T-cell (primary cell): ENCODE results near the gene EVI5L. TPM values are rescaled to one million over a fixed set of nuclear protein-coding genes. Genes with fewer than 3 reads are reported as not detected.

Source experiments
- ATAC-seq, 4 experiments: fragments of 200-7000 bp in 3 of 4; fragments of 150-1000 bp in 1 of 4; cut with Tn5 transposase; replicated peaks in 1 of 4; 1 replicate in 3 of 4; 2 replicates in 1 of 4; pipeline ENCODE4 v1.10.0; 2021; ENCODE audit warnings: moderate library complexity in 3 of 4, mild to moderate bottlenecking in 2 of 4, moderate number of reproducible peaks in 1 of 4
- CTCF ChIA-PET, 2 donors: fragments of 300-600 bp; sonication (Branson Sonifier 250); formaldehyde crosslinking; loops; one replicate each; lab custom pipeline; 2022; ENCODE audit warnings: antibody characterized with exemption in 2 of 2; lab: Charles Lee
- POLR2A ChIA-PET, 2 donors: fragments of 300-600 bp; sonication (Branson Sonifier 250); formaldehyde crosslinking; loops; one replicate each; lab custom pipeline; 2022; ENCODE audit warnings: antibody characterized with exemption in 2 of 2; lab: Charles Lee
- DNase-seq, 35 experiments: peaks; one replicate each; pipeline versions ENCODE4 v3.0.0 to v3.0.0-alpha.2; 2013 to 2023
- H3K27ac ChIP-seq: one replicate; pipeline ENCODE4 v1.5.1; 2013; ENCODE audit warnings: low read length
- H3K27me3 ChIP-seq, 2 experiments: replicated peaks in 1 of 2; 1 replicate in 1 of 2; 2 replicates in 1 of 2; pipeline versions ENCODE4 v1.6.1 to v1.7.0; 2013; ENCODE audit warnings: low read length in 1 of 2, mixed read lengths in 1 of 2; ENCODE audit not compliant: control insufficient read depth in 2 of 2, insufficient read depth in 2 of 2; ENCODE audit errors: extremely low read depth in 1 of 2
- H3K36me3 ChIP-seq, 2 donors: 1 replicate in 1 of 2; 2 replicates in 1 of 2; pipeline versions ENCODE4 v1.6.1 to v1.7.0; 2013; ENCODE audit warnings: low read length in 1 of 2; ENCODE audit not compliant: control insufficient read depth in 2 of 2, insufficient read depth in 1 of 2; ENCODE audit errors: extremely low read depth in 1 of 2
- H3K4me1 ChIP-seq, 2 experiments: 1 replicate in 1 of 2; 2 replicates in 1 of 2; pipeline versions ENCODE4 v1.6.1 to v1.7.0; 2013; ENCODE audit warnings: low read length in 2 of 2, mixed read lengths in 1 of 2; ENCODE audit not compliant: insufficient read depth in 2 of 2, control insufficient read depth in 1 of 2; ENCODE audit errors: extremely low read depth in 1 of 2
- H3K4me3 ChIP-seq, 2 donors: 1 replicate in 1 of 2; 2 replicates in 1 of 2; pipeline versions ENCODE4 v1.5.1 to v1.7.0; 2013; ENCODE audit warnings: mild to moderate bottlenecking in 2 of 2, low read length in 1 of 2, moderate library complexity in 1 of 2; ENCODE audit not compliant: control insufficient read depth in 1 of 2; ENCODE audit errors: extremely low read depth in 1 of 2
- H3K9me3 ChIP-seq: 2 replicates; pipeline ENCODE4 v1.7.0; 2013
- H3K27ac Mint-ChIP-seq, 2 donors: one replicate each; pipeline ENCODE4 v1.8.0; 2020 to 2021; ENCODE audit warnings: mild to moderate bottlenecking in 2 of 2, mixed read lengths in 2 of 2
- H3K27me3 Mint-ChIP-seq, 2 donors: one replicate each; pipeline ENCODE4 v1.8.0; 2021 to 2022; ENCODE audit warnings: mixed read lengths in 2 of 2
- H3K36me3 Mint-ChIP-seq: one replicate; pipeline ENCODE4 v1.8.0; 2021; ENCODE audit warnings: mixed read lengths
- H3K4me1 Mint-ChIP-seq, 3 donors: one replicate each; pipeline ENCODE4 v1.8.0; 2020 to 2022; ENCODE audit warnings: mixed read lengths in 3 of 3, mild to moderate bottlenecking in 1 of 3
- H3K4me3 Mint-ChIP-seq, 3 donors: one replicate each; pipeline ENCODE4 v1.8.0; 2020 to 2022; ENCODE audit warnings: mild to moderate bottlenecking in 3 of 3, mixed read lengths in 3 of 3, moderate library complexity in 3 of 3
- H3K9me3 Mint-ChIP-seq, 3 donors: one replicate each; pipeline ENCODE4 v1.8.0; 2020 to 2022; ENCODE audit warnings: mixed read lengths in 3 of 3
- WGBS: methylation state at CpG from one replicate; pipeline ENCODE4 v1.1.5; 2013; ENCODE audit warnings: missing lambda C conversion rate; ENCODE audit not compliant: insufficient coverage; 5-methylcytosine and 5-hydroxymethylcytosine counted together
- total RNA-seq, 35 experiments: library from RNA in 6 of 35; stranded (reverse) in 6 of 35; fragments of 120-200 nt in 1 of 35; gene quantifications; one replicate each; pipeline versions ENCODE4 v1.2.1 to v1.2.4 and lab custom pipeline; 2013 to 2026

The EVI5L gene
- total RNA-seq, 5 donors from 2014 or later (not counting 1 experiment from before 2014, with no cell fraction given), result 9.6 to 15.1 (median 13.7) TPM

DNA sequence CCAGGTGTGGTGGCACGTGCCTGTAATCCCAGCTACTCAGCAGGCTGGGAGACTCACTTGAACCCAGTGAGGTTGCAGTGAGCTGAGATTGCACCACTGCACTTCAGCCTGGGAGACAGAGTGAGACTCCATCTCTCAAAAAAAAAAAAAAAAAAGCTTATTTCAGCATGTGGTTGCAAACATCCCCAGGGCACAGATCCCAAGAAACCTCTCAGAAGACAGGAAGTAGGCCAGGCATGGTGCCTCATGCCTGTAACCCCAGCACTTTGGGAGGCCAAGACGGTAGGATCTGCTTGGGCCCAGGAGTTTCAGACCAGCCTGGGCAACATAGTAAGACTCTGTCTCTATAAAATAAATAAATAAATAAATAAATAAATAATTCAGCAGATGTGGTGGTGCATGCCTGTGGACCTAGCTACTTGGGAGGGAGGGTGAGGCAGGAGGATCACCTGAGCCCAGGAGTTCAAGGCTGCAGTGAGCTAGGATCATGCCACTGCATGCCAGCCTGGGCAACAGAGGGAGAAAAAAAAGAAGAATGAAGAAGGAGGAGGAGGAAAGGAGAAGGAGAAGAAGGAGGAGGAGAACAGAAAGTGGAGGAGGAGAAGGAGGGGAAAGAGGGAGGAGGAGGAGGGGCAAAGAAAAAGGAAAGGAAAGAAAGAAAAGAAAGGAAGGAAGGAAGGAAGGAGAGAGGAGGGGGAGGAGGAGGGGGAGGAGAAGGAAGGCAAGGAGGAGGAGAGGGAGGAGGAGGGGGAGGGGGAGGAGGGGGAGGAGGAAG is 54.0 kb downstream of the EVI5L start:
- peaks cover 0 to 15% of the 10 kb centered on the region in 2 donors for H3K27me3 Mint-ChIP-seq
- H3K4me3 ChIP-seq, result no peak overlapping the region
- ChIA-PET CTCF (interaction anchor here in 1 of 2 donors (0.6 kb wide), 1 partner anchor 14 kb away, joined by 3 read pairs; no protein-coding TSS in a partner anchor), POLR2A (interaction anchor here in 1 of 2 donors (0.6 kb wide), 1 partner anchor 51 kb away, joined by 3 read pairs; no protein-coding TSS in a partner anchor)
- no peaks in the 10 kb centered on the region for H3K36me3 ChIP-seq
- no peaks in the 10 kb centered on the region for H3K9me3 Mint-ChIP-seq
- H3K27ac ChIP-seq, result no peak overlapping the region
- DNase-seq (no peak), ATAC-seq (no peak)
- no CpG with 5 or more reads among the region's 2 CpGs for WGBS
- peaks cover 0 to 3% (median 0%) of the 10 kb centered on the region in 3 donors for H3K4me1 Mint-ChIP-seq
- peaks cover 2 to 34% of the 10 kb centered on the region in 2 experiments for H3K27me3 ChIP-seq
- H3K36me3 Mint-ChIP-seq, result no peaks in the 10 kb centered on the region
- no peak overlapping the region for H3K27ac Mint-ChIP-seq
- no peaks in the 10 kb centered on the region for H3K9me3 ChIP-seq
- peaks cover 2 to 6% of the 10 kb centered on the region in 2 experiments for H3K4me1 ChIP-seq
- no peak overlapping the region for H3K4me3 Mint-ChIP-seq

DNA sequence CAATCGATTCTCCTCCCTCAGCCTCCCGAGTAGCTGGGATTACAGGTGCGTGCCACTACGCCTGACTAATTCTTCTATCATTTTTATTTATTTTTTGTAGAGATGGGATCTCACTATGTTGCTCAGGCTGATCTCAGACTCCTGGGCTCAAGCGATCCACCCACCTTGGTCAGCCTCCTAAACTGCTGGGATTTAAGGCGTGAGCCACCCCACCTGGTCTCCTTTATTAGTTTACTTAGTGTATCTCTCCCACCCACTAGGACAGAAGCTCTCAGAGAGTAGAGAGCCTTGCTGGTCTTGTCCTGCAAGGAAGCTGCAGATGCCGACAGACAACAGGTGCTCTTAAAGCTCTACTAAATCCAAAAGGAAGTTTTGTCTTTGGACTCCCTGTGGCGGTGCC is 55.8 kb downstream of the EVI5L start:
- H3K9me3 Mint-ChIP-seq, result no peaks in the 10 kb centered on the region
- H3K4me1 Mint-ChIP-seq, result peaks cover 0 to 3% (median 0%) of the 10 kb centered on the region in 3 donors
- no peak overlapping the region for H3K4me3 Mint-ChIP-seq
- H3K27me3 ChIP-seq, result peaks cover 2 to 38% of the 10 kb centered on the region in 2 experiments
- peaks cover 2 to 6% of the 10 kb centered on the region in 2 experiments for H3K4me1 ChIP-seq
- ChIA-PET CTCF (no interaction called here), POLR2A (no interaction called here)
- peaks cover 0 to 19% of the 10 kb centered on the region in 2 donors for H3K27me3 Mint-ChIP-seq
- WGBS, result 79% methylated on average over 3 of the region's 8 CpGs
- H3K36me3 ChIP-seq, result no peaks in the 10 kb centered on the region
- no peak overlapping the region for H3K4me3 ChIP-seq
- H3K36me3 Mint-ChIP-seq, result no peaks in the 10 kb centered on the region
- H3K27ac ChIP-seq, result no peak overlapping the region
- no peak overlapping the region for H3K27ac Mint-ChIP-seq
- H3K9me3 ChIP-seq, result no peaks in the 10 kb centered on the region
- DNase-seq (no peak), ATAC-seq (no peak)

DNA sequence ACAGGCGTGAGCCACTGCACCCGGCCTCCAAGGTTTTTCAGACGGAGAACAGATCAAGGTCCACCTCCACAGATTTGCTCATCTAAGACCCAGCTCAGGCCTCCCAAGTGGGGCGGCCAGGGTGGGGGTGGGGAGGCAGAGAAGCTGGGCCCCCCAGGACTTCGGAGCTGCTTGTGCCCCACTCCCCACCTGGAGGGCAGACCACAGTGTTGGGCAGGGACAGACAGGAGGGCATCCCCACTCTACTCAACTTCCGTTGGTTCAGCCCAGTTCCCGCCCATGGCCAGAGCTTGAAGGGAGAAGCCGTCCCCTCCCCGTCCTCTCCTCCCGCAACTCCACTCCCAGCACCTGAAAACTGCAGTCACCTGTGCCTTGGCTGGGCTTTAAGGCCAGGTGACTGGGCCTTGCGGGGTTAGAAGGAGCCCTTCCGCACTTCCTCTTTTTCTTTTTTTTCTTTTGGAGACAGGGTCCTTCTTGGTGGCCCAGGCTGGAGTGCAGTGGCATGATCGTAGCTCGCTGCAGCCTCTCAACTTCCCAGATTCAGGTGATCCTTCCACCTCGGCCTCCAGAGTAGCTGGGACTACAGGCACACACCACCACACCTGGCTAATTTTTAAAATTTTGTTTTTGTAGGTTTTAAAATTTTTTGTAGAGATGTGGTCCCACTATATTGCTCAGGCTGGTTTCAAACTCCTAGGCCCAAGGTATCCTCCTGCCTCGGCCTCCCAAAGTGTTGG is 57.6 kb downstream of the EVI5L start:
- CTCF ChIA-PET, result interaction anchor here in 1 of 2 donors (0.6 kb wide), 1 partner anchor 25 kb away, joined by 4 read pairs; no protein-coding TSS in a partner anchor

DNA sequence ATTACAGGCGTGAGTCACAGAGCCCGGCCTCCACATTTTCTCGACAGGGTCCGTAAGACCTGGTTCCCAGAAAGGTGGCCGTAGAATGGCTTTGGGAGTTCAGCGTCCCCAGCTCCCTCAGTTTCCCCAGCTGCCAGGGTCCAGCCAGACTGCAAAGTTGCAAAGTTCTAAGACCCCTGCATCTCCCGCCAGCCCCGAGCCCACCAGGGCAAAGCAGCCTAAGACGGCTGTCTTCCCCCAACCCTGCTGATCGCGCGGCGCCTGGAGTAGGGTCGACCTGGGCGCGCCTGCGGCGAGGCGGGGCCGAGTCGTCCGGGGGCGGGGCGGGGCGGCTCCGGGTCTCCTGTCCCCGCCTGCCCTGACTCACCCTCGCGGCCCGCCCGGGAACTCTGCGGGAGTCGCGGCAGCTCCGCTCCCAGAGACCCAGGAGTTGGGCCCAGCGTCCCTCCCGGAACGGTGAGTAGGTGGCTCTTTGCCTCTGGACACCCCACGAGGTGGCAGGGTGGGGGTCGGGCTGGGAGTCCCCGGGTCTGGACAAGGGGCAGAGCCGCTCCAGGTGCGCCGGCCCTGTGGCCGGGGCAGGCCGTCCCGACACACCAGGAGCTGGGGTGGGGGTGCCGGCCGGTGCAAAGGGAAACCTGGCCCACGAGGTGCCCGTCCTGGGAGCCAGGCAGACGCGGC is 58.3 kb downstream of the EVI5L start, which contains the start of gene LRRC8E:
LRRC8E (plus strand) TSS at position 366 of the 681 bp plus-strand sequence. CDS start 7,094 bp downstream, outside the sequence.
- H3K4me1 ChIP-seq, result peaks cover 2 to 6% of the 10 kb centered on the region in 2 experiments
- Mint-ChIP-seq H3K36me3 (no peaks in the 10 kb centered on the region), H3K27ac (no peak within 1 kb of the TSS), H3K4me3 (no peak within 1 kb of the TSS), H3K9me3 (no peaks in the 10 kb centered on the region), H3K4me1 (peaks cover 0 to 3% (median 0%) of the 10 kb centered on the region in 3 donors), H3K27me3 (peaks cover 0 to 25% of the 10 kb centered on the region in 2 donors)
- H3K36me3 ChIP-seq, result no peaks in the 10 kb centered on the region
- H3K9me3 ChIP-seq, result no peaks in the 10 kb centered on the region
- CTCF ChIA-PET, result no interaction called here
- ATAC-seq (peak; percentile 73 to 83 (median 80)), DNase-seq (peak in 2 of 35 experiments; percentile 28 to 35)
- POLR2A ChIA-PET, result no interaction called here
- H3K27ac ChIP-seq, result no peak within 1 kb of the TSS
- WGBS, result 18% methylated on average over 42 of the region's 53 CpGs
- H3K27me3 ChIP-seq, result peaks cover 4 to 54% of the 10 kb centered on the region in 2 experiments
- H3K4me3 ChIP-seq, result no peak within 1 kb of the TSS

More for the DNA sequence above, 57.6 kb downstream of the EVI5L start:
- Mint-ChIP-seq H3K4me3 (no peak overlapping the region), H3K27ac (no peak overlapping the region), H3K9me3 (no peaks in the 10 kb centered on the region), H3K27me3 (peaks cover 0 to 25% of the 10 kb centered on the region in 2 donors), H3K36me3 (no peaks in the 10 kb centered on the region), H3K4me1 (peaks cover 0 to 3% (median 0%) of the 10 kb centered on the region in 3 donors)
- POLR2A ChIA-PET, result interaction anchor here in 1 of 2 donors (0.6 kb wide), 1 partner anchor 19 kb away, joined by 5 read pairs; no protein-coding TSS in a partner anchor
- no peak overlapping the region for H3K4me3 ChIP-seq
- DNase-seq (no peak), ATAC-seq (no peak)
- peaks cover 2 to 6% of the 10 kb centered on the region in 2 experiments for H3K4me1 ChIP-seq
- H3K36me3 ChIP-seq, result no peaks in the 10 kb centered on the region
- no peak overlapping the region for H3K27ac ChIP-seq
- 66% methylated on average over 7 of the region's 16 CpGs for WGBS
- no peaks in the 10 kb centered on the region for H3K9me3 ChIP-seq
- peaks cover 4 to 48% of the 10 kb centered on the region in 2 experiments for H3K27me3 ChIP-seq

DNA sequence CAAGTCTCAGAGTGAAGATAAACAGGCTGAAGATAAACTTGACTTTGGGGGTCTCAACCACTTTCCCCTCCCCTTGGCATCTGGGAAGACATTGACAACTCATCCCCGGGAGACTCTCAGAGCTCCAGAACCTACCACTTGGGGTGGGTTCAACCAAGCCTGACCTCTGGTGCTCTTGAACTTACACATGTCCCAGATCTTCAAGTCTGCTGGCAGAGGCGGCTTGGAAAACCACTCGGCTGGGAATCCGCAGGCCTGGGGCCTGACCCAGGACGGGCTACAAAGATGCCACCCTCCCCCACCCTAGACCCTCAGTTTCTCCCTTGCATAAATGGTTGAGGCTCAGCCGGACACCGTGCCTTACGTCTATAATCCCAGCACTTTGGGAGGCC is 58.8 kb downstream of the EVI5L start:
- peaks cover 4 to 60% of the 10 kb centered on the region in 2 experiments for H3K27me3 ChIP-seq
- 77% methylated on average over 8 of the region's 8 CpGs for WGBS
- Mint-ChIP-seq H3K4me1 (peaks cover 0 to 3% (median 0%) of the 10 kb centered on the region in 3 donors), H3K27me3 (peaks cover 0 to 27% of the 10 kb centered on the region in 2 donors), H3K9me3 (no peaks in the 10 kb centered on the region), H3K27ac (no peak overlapping the region), H3K36me3 (no peaks in the 10 kb centered on the region), H3K4me3 (no peak overlapping the region)
- ATAC-seq (no peak), DNase-seq (no peak)
- ChIA-PET CTCF (no interaction called here), POLR2A (no interaction called here)
- no peak overlapping the region for H3K4me3 ChIP-seq
- H3K4me1 ChIP-seq, result peaks cover 2 to 6% of the 10 kb centered on the region in 2 experiments
- no peaks in the 10 kb centered on the region for H3K36me3 ChIP-seq
- no peak overlapping the region for H3K27ac ChIP-seq
- no peaks in the 10 kb centered on the region for H3K9me3 ChIP-seq
